Inferior parietal cortex (tissue), 1 donor: Measurements from ENCODE around the gene ACOT4.
"Not testable (repeated sequence)": the region's sequence is repeated elsewhere in the genome, so short reads cannot be mapped to it uniquely, and the experiment has no call there.

Source experiments
- DNase-seq: peaks from one replicate; pipeline ENCODE4 v3.0.0-alpha.2; 2016; ENCODE audit errors: extremely low spot score

Gene ACOT4

DNA sequence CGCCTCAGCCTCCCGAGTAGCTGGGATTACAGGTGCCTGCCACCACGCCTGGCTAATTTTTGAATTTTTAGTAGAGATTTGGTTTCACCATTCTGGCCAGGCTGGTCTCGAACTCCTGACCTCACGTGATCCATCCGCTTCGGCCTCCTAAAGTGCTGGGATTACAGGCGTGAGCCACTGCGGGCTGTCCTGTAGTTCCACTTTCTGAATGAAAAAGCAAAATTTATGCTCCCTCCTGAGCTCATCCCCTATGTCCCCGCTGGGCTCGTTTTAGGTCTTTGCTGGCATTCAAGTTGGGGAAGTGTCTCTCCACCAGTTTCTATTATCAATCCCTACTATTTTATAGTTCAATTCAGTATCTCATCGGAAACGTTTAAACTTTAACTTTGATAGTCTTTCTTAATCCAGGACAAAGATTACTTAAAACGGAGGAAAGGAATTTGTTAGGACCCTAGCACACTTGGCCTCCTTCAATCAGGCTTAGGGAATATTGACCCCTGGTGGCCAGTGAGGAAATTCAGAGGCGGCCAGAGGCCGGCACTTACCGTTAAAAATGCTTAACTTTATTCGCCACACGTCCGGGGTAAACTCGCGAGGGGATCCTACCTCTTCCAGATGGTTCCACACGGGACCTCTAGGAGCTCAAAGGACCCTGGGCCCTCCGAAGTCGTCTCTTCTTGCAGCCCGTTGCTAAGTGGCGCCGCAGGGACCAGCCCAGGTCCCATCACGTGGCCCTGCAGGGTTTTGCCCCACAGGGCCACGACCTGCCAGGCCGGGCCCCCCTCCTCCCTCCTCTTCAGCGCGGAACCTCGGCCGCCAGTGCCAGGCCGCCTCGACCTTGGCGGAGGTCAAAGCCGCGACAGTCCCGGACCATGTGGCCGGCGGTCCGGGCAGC, 41.7 kb downstream of the ACOT4 start:
- DNase-seq, result peak; percentile 83

DNA sequence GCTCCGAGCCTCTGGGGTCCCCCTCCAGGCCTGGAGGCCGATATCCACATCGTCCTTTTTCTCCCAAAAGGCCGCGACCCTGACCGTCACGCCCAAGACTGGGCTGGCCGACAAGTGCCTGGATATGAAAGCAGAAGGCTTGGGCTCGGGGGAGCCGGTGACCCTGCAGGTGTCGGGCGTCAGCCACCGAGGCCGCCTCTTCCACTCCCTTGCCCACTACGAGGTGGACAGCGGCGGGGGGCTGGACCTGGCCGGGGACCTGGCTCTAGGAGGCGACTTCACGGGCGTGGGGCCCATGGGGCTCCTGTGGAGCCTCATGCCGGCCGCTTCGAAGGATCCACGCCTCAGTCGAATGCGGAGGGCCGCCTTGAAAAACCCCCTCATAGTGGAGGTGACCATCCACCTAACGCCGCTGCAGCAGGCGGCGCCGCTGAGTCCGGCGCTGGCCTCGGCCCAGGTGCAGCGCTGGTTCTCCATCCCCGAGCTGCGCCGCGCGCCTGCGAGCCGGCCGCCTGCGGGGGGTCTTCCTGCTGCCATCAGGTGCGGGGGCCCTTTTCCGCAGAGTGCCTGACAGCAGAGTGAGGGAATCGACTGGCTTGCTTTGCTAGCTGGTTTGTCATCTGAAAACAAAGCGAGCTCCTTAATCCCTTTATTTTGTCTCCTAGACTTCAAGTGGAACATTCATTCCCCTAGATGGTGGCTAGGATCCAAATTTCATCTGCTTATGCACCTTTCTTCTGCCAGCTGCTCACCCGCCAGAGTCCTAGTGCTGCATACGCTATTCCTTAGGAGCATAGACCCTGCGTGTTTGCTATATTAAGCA, 42.5 kb downstream of the ACOT4 start:
- peak; percentile 34 for DNase-seq

- DNase-seq, result not testable (repeated sequence)
Observed at GRCh38 chr14:73636355-73636754, 44.7 kb downstream of the ACOT4 start.

GRCh38 chr14:73637830-73638229, 46.2 kb downstream of the ACOT4 start:
- DNase-seq, result no peak

DNA sequence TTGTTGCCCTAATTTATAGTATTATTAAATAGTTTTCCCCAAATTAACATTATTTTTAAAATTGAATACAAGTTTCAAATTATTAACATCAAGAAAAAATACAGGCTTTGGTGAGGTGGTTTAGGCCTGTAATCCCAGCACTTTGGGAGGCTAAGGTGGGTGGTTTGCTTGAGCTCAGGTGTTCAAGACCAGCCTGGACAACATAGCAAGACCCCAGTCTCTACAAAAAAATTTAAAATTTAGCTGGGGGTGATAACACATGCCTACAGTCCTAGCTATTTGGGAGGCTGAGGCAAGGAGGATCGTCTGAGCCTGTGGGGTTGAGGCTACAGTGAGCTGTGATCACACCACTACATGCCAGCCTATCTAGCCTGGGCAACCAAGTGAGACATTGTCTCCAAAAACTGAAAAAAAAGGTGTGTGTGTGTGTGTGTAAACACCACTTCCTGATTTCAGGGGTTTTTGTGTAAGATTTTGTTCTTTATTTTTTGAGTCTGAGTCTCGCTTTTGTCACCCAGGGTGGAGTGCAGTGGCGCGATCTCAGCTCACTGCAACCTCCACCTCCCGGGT, 49.2 kb downstream of the ACOT4 start:
- no peak for DNase-seq

DNA sequence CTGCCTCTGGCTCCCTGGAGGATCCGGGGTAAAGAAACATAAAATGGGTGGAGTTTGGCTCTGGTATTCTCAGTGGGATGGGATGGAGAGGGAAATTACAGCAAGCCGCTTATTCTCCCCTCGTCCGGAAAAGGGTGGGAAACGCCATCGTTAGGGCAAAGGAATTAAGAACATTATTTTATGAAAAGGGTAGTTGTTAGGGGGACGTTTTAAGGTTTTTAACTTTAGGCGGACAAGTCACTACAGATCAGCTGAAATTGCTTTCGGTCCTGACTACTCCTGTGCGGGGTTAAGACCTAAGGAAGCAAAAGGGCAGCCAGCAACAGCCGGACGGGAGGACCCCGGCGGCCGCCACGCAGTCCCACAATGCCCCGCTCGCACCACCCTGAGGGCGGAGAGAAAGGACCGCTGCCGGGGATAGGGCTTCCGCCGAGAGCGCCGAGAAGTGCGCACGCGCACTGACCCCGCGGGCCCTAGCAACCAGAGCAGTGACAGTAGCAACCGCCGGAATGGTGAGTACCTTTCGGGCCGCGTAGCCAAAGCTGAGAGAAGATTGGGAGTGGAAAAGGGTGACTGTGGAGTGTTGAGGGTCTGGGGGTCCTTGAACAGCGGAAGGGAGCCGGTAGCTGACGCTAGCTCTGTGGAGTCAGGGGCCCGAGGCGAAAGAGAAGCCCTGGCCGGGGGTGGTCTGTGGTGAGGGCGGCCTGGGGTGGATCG, 53.0 kb downstream of the ACOT4 start, which contains the start of gene DNAL1:
DNAL1 (plus strand) TSS at position 456 of the 717 bp plus-strand sequence; CDS start at position 510, 54 bp downstream.
- DNase-seq, result peak; percentile 91

- DNase-seq, result no peak
Observed at GRCh38 chr14:73645248-73645610, 53.6 kb downstream of the ACOT4 start.
